Keratinocyte (primary cell): ENCODE data around the gene UBE2QL1. TPM values are rescaled to one million over a fixed set of nuclear protein-coding genes. Genes with fewer than 3 reads are reported as not detected.

ENCODE experiments used
- DNase-seq: peaks from one replicate; pipeline ENCODE4 v3.0.0-alpha.2; 2011; ENCODE audit warnings: low read depth, missing footprints, low spot score
- FAIRE-seq: peaks from 2 replicates; lab custom pipeline; 2011; peaks lifted over from hg19 to GRCh38; lab: Jason Lieb, UNC
- H2AFZ ChIP-seq: 2 replicates; pipeline ENCODE4 v1.6.0; 2012; ENCODE audit warnings: low read length, control low read depth, inconsistent platforms; ENCODE audit not compliant: control insufficient read depth
- H3K27ac ChIP-seq: 2 replicates; pipeline ENCODE4 v1.5.1; 2011; ENCODE audit warnings: low read length; ENCODE audit not compliant: control insufficient read depth, insufficient read depth
- H3K27me3 ChIP-seq: 3 replicates; pipeline ENCODE4 v1.6.0; 2011; ENCODE audit warnings: low read length; ENCODE audit not compliant: control insufficient read depth, insufficient read depth; ENCODE audit errors: extremely low read depth
- H3K36me3 ChIP-seq, 2 experiments: 2 replicates in 1 of 2; 3 replicates in 1 of 2; pipeline ENCODE4 v1.5.1; 2011; ENCODE audit warnings: low read length in 2 of 2, mild to moderate bottlenecking in 1 of 2; ENCODE audit not compliant: control insufficient read depth in 2 of 2, insufficient read depth in 2 of 2; ENCODE audit errors: extremely low read depth in 1 of 2
- H3K4me1 ChIP-seq: 3 replicates; pipeline ENCODE4 v1.5.1; 2011; ENCODE audit warnings: low read length; ENCODE audit not compliant: control insufficient read depth, insufficient read depth; ENCODE audit errors: extremely low read depth
- H3K4me2 ChIP-seq: 3 replicates; pipeline ENCODE4 v1.6.0; 2011; ENCODE audit warnings: low read depth, low read length; ENCODE audit not compliant: control insufficient read depth, insufficient read depth; ENCODE audit errors: extremely low read depth
- H3K4me3 ChIP-seq, 3 experiments: fragments of 200-600 bp in 1 of 3; sonication (generic) in 1 of 3; 2 replicates in 2 of 3; 3 replicates in 1 of 3; pipeline ENCODE4 v1.5.1; 2011 to 2016; ENCODE audit warnings: low read length in 3 of 3, mild to moderate bottlenecking in 3 of 3, control low read depth in 2 of 3, inconsistent platforms in 1 of 3, low read depth in 1 of 3, mixed read lengths in 1 of 3, mixed run types in 1 of 3, moderate library complexity in 1 of 3; ENCODE audit not compliant: control insufficient read depth in 2 of 3, insufficient read depth in 2 of 3; ENCODE audit errors: extremely low read depth in 1 of 3
- H3K79me2 ChIP-seq: 2 replicates; pipeline ENCODE4 v1.6.0; 2012; ENCODE audit warnings: low read length; ENCODE audit not compliant: control insufficient read depth, insufficient read depth
- H3K9ac ChIP-seq: 3 replicates; pipeline ENCODE4 v1.6.0; 2011; ENCODE audit warnings: low read length; ENCODE audit not compliant: control insufficient read depth, insufficient read depth; ENCODE audit errors: extremely low read depth
- H3K9me1 ChIP-seq: 3 replicates; pipeline ENCODE4 v1.6.0; 2011; ENCODE audit warnings: low read length; ENCODE audit not compliant: control insufficient read depth, insufficient read depth; ENCODE audit errors: extremely low read depth
- H3K9me3 ChIP-seq: 2 replicates; pipeline ENCODE4 v1.5.1; 2012; ENCODE audit warnings: low read depth, low read length; ENCODE audit not compliant: control insufficient read depth
- H4K20me1 ChIP-seq: 3 replicates; pipeline ENCODE4 v1.6.0; 2011; ENCODE audit warnings: low read length; ENCODE audit not compliant: control insufficient read depth, insufficient read depth; ENCODE audit errors: extremely low read depth
- EZH2 ChIP-seq: IDR thresholded peaks from one replicate; pipeline ENCODE4 v1.6.1; 2012; ENCODE audit warnings: inconsistent platforms, mild to moderate bottlenecking, low read length, moderate library complexity
- dilution Hi-C: fragments of 300-500 bp; cut with MboI; formaldehyde crosslinking; loops from one replicate; pipeline ENCODE4 v1.7.0; 2020; ENCODE audit warnings: low sequenced_read_pairs; ENCODE audit not compliant: extremely low pct_ligation_motif_present
- polyA plus RNA-seq, 5 experiments: library from polyadenylated mRNA; depleted of rRNA in 3 of 5; stranded (reverse) in 3 of 5; stranded (forward) in 1 of 5; unstranded in 1 of 5; fragments of >200 nt; gene quantifications; 1 replicate in 1 of 5; 2 replicates in 3 of 5; 3 replicates in 1 of 5; pipeline versions ENCODE4 v1.2.1 to v1.2.3, GENCODE V29; 2011 to 2012; ENCODE audit warnings: missing spikeins in 2 of 5, low read depth in 1 of 5, low replicate concordance in 1 of 5
- TF ChIP-seq, protein P1 (sequence below), 3 experiments: IDR thresholded peaks in 1 of 3; conservative IDR thresholded peaks in 1 of 3; optimal IDR thresholded peaks in 1 of 3; 2 replicates in 2 of 3; 3 replicates in 1 of 3; pipeline versions ENCODE3 to v1.5.1; 2011; ENCODE audit warnings: low read length in 3 of 3, mild to moderate bottlenecking in 3 of 3, moderate library complexity in 2 of 3, control low read depth in 1 of 3, inconsistent platforms in 1 of 3; ENCODE audit not compliant: insufficient read depth in 2 of 3; ENCODE audit errors: extremely low read depth in 1 of 3

Gene UBE2QL1
- polyA plus RNA-seq, 1 donor (not counting 4 experiments of a cell fraction or from before 2014, with no cell fraction given) = not detected

DNA sequence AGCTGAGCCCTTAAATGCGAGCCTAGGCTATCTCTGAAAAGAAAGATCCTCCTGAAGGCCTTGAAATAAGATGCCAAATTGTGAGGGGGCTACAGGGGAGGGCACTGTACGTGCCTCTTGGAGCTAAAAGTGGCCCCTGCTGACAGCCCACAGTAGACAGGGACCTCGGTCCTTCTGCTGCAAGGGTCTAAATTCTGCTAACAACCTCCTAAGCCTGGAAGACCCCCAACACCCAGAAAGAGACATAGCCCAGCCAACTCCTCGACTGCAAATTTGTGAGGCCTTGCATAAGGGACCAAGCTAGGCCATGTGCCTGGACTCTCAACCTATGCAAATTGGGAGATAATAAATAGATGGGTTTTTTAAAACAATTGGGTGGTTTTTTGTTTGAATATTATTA is 54.7 kb downstream of the UBE2QL1 start:
- no peak for DNase-seq
- H3K4me3 ChIP-seq = no peak overlapping the region
- no peak overlapping the region for H3K9ac ChIP-seq
- H3K9me1 ChIP-seq = no peaks in the 10 kb centered on the region
- dilution Hi-C loops = no loop called here
- H3K27ac ChIP-seq = no peak overlapping the region
- H3K36me3 ChIP-seq = no peaks in the 10 kb centered on the region
- no peak overlapping the region for H2AFZ ChIP-seq
- TF ChIP-seq, protein P1, sequence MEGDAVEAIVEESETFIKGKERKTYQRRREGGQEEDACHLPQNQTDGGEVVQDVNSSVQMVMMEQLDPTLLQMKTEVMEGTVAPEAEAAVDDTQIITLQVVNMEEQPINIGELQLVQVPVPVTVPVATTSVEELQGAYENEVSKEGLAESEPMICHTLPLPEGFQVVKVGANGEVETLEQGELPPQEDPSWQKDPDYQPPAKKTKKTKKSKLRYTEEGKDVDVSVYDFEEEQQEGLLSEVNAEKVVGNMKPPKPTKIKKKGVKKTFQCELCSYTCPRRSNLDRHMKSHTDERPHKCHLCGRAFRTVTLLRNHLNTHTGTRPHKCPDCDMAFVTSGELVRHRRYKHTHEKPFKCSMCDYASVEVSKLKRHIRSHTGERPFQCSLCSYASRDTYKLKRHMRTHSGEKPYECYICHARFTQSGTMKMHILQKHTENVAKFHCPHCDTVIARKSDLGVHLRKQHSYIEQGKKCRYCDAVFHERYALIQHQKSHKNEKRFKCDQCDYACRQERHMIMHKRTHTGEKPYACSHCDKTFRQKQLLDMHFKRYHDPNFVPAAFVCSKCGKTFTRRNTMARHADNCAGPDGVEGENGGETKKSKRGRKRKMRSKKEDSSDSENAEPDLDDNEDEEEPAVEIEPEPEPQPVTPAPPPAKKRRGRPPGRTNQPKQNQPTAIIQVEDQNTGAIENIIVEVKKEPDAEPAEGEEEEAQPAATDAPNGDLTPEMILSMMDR (optimal IDR thresholded peaks at IDR 0.05 in 1 of 3, IDR thresholded peaks at IDR 0.05 in 1 of 3, conservative IDR thresholded peaks at IDR 0.05 in 1 of 3; ENCODE audit: extremely low read depth in 1 of 3, insufficient read depth in 2 of 3, low read length in 3 of 3) = no peak
- no peak for TF ChIP-seq EZH2
- H3K4me2 ChIP-seq = no peak overlapping the region
- no peaks in the 10 kb centered on the region for H3K79me2 ChIP-seq
- no peaks in the 10 kb centered on the region for H3K9me3 ChIP-seq
- FAIRE-seq = no peak
- no peaks in the 10 kb centered on the region for H3K27me3 ChIP-seq
- no peaks in the 10 kb centered on the region for H3K4me1 ChIP-seq
- H4K20me1 ChIP-seq = no peaks in the 10 kb centered on the region

- FAIRE-seq = no peak
- TF ChIP-seq, protein P1 (optimal IDR thresholded peaks at IDR 0.05 in 1 of 3, IDR thresholded peaks at IDR 0.05 in 1 of 3, conservative IDR thresholded peaks at IDR 0.05 in 1 of 3; ENCODE audit: extremely low read depth in 1 of 3, insufficient read depth in 2 of 3, low read length in 3 of 3) = no peak
- H3K4me2 ChIP-seq = no peak overlapping the region
- H3K4me1 ChIP-seq = no peaks in the 10 kb centered on the region
- no peaks in the 10 kb centered on the region for H4K20me1 ChIP-seq
- H3K4me3 ChIP-seq = no peak overlapping the region
- no peak overlapping the region for H3K27ac ChIP-seq
- no peak for DNase-seq
- dilution Hi-C loops = no loop called here
- no peak overlapping the region for H3K9ac ChIP-seq
- no peaks in the 10 kb centered on the region for H3K9me3 ChIP-seq
- H3K27me3 ChIP-seq = no peaks in the 10 kb centered on the region
- H3K9me1 ChIP-seq = no peaks in the 10 kb centered on the region
- H2AFZ ChIP-seq = no peak overlapping the region
- no peaks in the 10 kb centered on the region for H3K79me2 ChIP-seq
- H3K36me3 ChIP-seq = no peaks in the 10 kb centered on the region
These were observed 56.2 kb downstream of the UBE2QL1 start for GRCh38 chr5:6504677-6505415.
